Central memory CD8-positive, alpha-beta T cell (primary cell): ENCODE measurements around the gene CHRNA4.
"Not testable (repeated sequence)": the region's sequence is repeated elsewhere in the genome, so short reads cannot be mapped to it uniquely, and the experiment has no call there.

ENCODE experiments used
- ATAC-seq: fragments of 150-1000 bp; cut with Tn5 transposase; replicated peaks from 2 replicates; pipeline ENCODE4 v1.10.0; 2022; ENCODE audit warnings: mild to moderate bottlenecking, moderate FRiP score, moderate number of reproducible peaks; ENCODE audit not compliant: poor library complexity, severe bottlenecking; ENCODE audit errors: extremely low read depth
- DNase-seq, 2 donors: peaks; one replicate each; pipeline ENCODE4 v3.0.0; 2021; ENCODE audit warnings: low spot score in 2 of 2
- H3K27ac Mint-ChIP-seq: one replicate; pipeline ENCODE4 v1.8.0; 2022; ENCODE audit warnings: low read depth, mild to moderate bottlenecking, moderate library complexity, mixed read lengths
- H3K27me3 Mint-ChIP-seq: one replicate; pipeline ENCODE4 v1.8.0; 2022; ENCODE audit warnings: mixed read lengths
- H3K36me3 Mint-ChIP-seq: one replicate; pipeline ENCODE4 v1.8.0; 2022; ENCODE audit warnings: mild to moderate bottlenecking, moderate library complexity, mixed read lengths; ENCODE audit not compliant: insufficient read depth
- H3K4me1 Mint-ChIP-seq: one replicate; pipeline ENCODE4 v1.8.0; 2022; ENCODE audit warnings: mixed read lengths
- H3K4me3 Mint-ChIP-seq: one replicate; pipeline ENCODE4 v1.8.0; 2022; ENCODE audit warnings: mild to moderate bottlenecking, moderate library complexity, mixed read lengths
- H3K9me3 Mint-ChIP-seq: one replicate; pipeline ENCODE4 v1.8.0; 2022; ENCODE audit warnings: mixed read lengths

CHRNA4 gene

GRCh38 chr20:63309261-63310071, 51.7 kb downstream of the CHRNA4 start:
- Mint-ChIP-seq H3K4me3 (no peak overlapping the region), H3K9me3 (no peaks in the 10 kb centered on the region), H3K27ac (no peak overlapping the region), H3K36me3 (peaks cover 2% of the 10 kb centered on the region), H3K27me3 (peaks cover 11% of the 10 kb centered on the region), H3K4me1 (no peaks in the 10 kb centered on the region)
- DNase-seq (no peak), ATAC-seq (no peak)

DNA sequence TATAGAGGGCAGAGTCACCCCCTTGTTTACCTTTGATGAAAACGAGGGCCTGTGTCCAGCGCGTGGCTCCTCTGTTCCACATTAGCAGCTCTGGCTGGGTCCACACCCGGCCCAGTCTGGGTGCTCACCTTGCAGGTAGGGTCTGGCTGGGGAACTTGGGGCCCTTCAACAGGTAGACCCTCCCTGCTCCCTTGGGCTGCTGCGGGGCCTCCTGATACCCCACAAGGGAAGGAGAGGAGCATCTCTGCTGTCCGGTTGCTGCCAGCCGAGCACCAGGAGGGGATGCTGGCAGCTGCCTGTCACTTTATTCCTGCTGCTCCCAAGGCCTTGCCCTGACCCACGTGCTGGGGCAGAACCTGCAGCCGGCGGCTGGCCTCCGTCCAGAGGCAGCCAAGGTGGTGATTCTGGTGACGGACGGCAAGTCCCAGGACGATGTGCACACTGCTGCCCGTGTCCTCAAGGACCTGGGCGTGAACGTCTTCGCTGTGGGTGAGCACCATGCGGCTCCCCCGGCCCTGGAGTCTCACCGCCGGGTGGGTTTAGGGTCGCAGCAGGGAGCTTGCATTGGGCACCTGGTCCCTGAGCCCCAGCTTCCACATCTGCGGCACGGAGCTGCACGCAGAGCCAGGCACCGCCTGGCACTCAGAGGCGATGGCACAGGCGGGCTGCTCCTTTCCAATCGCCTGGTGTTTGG, 52.8 kb downstream of the CHRNA4 start:
- no peaks in the 10 kb centered on the region for H3K4me1 Mint-ChIP-seq
- peaks cover 12% of the 10 kb centered on the region for H3K27me3 Mint-ChIP-seq
- H3K36me3 Mint-ChIP-seq, result peaks cover 2% of the 10 kb centered on the region
- ATAC-seq (no peak), DNase-seq (no peak)
- H3K4me3 Mint-ChIP-seq, result no peak overlapping the region
- H3K9me3 Mint-ChIP-seq, result no peaks in the 10 kb centered on the region
- H3K27ac Mint-ChIP-seq, result no peak overlapping the region

GRCh38 chr20:63307538-63308217, 53.5 kb downstream of the CHRNA4 start:
- ATAC-seq (no peak), DNase-seq (no peak)
- Mint-ChIP-seq H3K27ac (no peak overlapping the region), H3K36me3 (peaks cover 2% of the 10 kb centered on the region), H3K4me3 (no peak overlapping the region), H3K27me3 (peaks cover 17% of the 10 kb centered on the region), H3K4me1 (no peaks in the 10 kb centered on the region), H3K9me3 (no peaks in the 10 kb centered on the region)

DNA sequence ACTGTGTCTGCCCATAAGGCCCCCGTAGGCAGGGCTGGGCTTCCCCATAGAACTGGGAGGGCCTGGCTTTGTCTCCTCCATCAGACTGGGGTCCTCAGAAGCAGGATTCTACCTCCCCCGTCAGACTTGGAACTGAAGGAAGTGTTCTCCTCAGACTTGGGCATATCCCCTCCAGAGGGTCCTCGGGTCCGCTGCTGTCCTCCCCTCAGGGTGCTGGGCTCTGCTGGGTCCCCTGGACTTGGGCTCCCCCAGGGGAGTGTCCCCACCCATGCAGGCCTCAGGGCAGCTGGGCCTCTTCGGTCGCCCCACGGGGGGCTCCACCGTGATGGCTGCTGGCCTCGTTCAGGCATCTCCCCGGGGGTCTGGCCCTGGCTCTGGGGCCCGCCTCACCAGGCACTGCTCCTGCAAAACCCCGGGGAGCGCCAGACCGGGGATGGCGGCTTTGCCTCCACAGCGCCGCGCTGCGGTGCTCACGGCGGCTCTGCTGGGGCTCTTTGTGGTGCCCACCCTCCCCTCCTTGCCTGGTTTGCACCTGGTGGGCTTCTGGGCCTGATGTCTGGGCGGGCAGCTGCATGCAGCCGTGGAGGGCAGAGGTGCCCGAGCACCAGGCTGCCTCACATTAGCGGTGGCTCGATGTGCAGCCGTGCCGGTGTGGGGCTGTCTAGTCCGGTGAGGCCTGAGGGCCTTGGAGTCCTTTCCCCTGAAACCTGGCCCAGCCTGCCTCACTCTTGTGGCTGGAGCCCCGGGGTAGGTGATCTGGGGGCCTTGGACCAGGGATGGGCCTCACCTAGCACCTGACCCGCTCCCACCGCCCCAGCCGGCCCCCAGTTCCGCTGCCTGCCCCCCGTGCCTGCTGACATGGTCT, 54.2 kb downstream of the CHRNA4 start:
- H3K27me3 Mint-ChIP-seq, result peaks cover 21% of the 10 kb centered on the region
- no peak for ATAC-seq
- no peak overlapping the region for H3K4me3 Mint-ChIP-seq
- H3K9me3 Mint-ChIP-seq, result no peaks in the 10 kb centered on the region
- no peak overlapping the region for H3K27ac Mint-ChIP-seq
- peaks cover 2% of the 10 kb centered on the region for H3K36me3 Mint-ChIP-seq
- H3K4me1 Mint-ChIP-seq, result no peaks in the 10 kb centered on the region
- DNase-seq, result no peak

DNA sequence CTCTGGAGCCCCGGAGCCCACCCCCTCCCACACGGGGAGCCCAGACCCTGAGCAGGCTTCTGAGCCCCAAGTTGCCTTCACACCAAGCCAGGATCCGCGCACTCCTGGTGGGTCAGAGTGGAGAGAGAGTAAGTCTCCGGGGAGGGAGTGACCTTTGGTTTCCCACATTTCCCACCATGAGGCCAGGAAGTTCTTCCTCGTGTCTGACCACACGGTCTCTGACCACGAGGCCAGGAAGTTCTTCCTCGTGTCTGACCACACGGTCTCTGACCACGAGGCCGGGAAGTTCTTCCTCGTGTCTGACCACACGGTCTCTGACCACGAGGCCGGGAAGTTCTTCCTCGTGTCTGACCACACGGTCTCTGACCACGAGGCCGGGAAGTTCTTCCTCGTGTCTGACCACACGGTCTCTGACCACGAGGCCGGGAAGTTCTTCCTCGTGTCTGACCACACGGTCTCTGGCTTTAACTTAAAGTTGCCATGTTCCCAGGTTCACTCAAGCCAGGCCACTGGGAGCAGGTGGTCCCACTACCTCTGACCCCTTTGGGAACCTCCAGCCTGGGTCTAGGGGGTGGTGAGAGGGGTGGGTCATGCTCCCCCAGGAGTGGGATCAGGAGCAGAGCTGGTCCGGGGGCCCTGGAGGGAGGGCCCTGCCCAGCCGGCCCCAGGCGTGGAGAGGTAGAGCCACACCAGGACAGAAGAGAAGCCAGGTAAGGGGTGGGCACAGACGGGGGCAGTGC, 55.0 kb downstream of the CHRNA4 start:
- not testable (repeated sequence) for DNase-seq, ATAC-seq, H3K36me3 Mint-ChIP-seq, H3K4me3 Mint-ChIP-seq, H3K4me1 Mint-ChIP-seq, H3K27ac Mint-ChIP-seq, H3K9me3 Mint-ChIP-seq
- H3K27me3 Mint-ChIP-seq, result peaks cover 23% of the 10 kb centered on the region

GRCh38 chr20:63305393-63305792, 55.8 kb downstream of the CHRNA4 start:
- Mint-ChIP-seq H3K9me3 (peaks cover 6% of the 10 kb centered on the region), H3K27me3 (peaks cover 30% of the 10 kb centered on the region), H3K4me3 (no peak overlapping the region), H3K27ac (no peak overlapping the region), H3K4me1 (no peaks in the 10 kb centered on the region), H3K36me3 (peaks cover 2% of the 10 kb centered on the region)
- no peak for ATAC-seq
- no peak for DNase-seq

DNA sequence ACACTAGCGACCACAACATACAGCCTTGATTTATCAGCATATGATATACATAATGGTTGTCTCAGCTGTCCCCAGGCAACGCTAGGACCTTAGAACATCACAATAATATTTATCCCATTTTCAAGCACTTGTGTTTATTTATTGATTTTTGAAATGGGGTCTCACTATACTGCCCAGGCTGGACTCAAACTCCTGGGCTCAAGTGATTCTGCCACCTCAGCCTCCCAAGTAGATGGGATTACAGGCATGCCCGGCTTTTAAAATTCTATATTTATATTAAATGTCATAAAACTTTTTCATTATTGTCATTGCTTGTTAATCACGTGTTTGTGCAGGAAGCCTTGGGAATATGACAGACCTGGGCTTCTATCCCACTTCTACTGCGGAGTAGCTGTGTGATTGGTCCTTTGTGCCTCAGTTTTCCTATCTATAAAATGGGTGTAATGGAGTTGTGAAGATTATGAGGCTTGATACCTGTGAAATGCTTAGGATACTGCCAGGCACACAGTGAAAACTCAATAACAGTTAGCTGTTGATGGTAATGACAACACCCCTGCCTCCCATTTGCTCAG, 58.0 kb downstream of the CHRNA4 start:
- Mint-ChIP-seq H3K9me3 (peaks cover 6% of the 10 kb centered on the region), H3K4me1 (no peaks in the 10 kb centered on the region), H3K27ac (no peak overlapping the region), H3K27me3 (peaks cover 43% of the 10 kb centered on the region), H3K4me3 (no peak overlapping the region), H3K36me3 (no peaks in the 10 kb centered on the region)
- no peak for ATAC-seq
- no peak for DNase-seq

DNA sequence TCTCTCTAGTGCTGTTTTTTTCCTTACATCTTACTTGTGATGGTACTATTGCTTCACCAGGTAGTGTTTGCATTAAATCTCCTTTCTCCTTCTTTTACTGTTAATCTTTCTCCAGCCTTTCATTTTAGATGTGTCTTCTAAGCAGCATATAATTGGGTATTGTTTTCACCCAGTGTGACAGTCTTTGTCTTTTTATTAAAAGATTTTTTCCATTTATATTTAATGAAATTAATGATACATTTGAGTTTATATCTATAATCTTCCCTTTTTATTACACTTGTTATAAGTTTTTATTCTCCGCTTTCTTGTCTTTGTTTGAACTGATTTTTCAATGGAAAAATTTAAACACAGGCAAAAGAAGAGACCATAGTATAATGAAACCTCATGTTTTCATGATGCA, 59.5 kb downstream of the CHRNA4 start:
- DNase-seq, result no peak
- peaks cover 6% of the 10 kb centered on the region for H3K9me3 Mint-ChIP-seq

DNA sequence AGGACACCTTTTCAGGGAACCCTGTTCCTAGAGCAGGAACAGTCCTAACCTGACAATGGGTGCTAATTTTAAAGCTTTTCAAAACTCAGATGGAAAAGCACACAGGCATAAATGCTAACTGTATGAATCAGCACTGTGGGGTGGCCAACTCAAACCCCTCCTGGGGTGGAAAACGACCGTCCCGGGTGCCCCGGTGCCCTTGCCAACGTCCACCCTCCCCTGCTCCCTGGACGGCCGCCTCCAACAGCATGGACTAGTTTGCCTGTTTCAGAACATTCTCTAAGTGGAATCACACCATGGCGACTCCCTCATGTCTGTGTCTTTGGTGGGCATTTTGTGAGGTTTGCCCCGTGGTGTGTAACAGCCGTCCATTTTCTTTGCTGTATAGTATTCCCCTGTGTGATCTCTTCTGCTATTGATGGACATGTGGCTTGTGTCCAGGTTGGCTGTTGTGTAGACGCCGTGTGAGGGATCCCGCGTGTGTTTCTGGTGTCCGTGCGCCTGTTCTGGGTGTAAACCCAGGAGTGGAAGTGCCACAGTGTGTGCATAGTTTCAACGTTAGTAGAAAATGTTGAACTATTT, 62.3 kb downstream of the CHRNA4 start:
- peaks cover 48% of the 10 kb centered on the region for H3K27me3 Mint-ChIP-seq
- no peak overlapping the region for H3K27ac Mint-ChIP-seq
- no peak for DNase-seq
- ATAC-seq, result no peak
- H3K4me3 Mint-ChIP-seq, result no peak overlapping the region
- H3K36me3 Mint-ChIP-seq, result no peaks in the 10 kb centered on the region
- peaks cover 6% of the 10 kb centered on the region for H3K9me3 Mint-ChIP-seq
- H3K4me1 Mint-ChIP-seq, result peaks cover 6% of the 10 kb centered on the region

More for the DNA sequence above, 59.5 kb downstream of the CHRNA4 start:
- ATAC-seq, result no peak
- H3K36me3 Mint-ChIP-seq, result no peaks in the 10 kb centered on the region
- H3K4me3 Mint-ChIP-seq, result no peak overlapping the region
- H3K4me1 Mint-ChIP-seq, result no peaks in the 10 kb centered on the region
- no peak overlapping the region for H3K27ac Mint-ChIP-seq
- H3K27me3 Mint-ChIP-seq, result peaks cover 47% of the 10 kb centered on the region

DNA sequence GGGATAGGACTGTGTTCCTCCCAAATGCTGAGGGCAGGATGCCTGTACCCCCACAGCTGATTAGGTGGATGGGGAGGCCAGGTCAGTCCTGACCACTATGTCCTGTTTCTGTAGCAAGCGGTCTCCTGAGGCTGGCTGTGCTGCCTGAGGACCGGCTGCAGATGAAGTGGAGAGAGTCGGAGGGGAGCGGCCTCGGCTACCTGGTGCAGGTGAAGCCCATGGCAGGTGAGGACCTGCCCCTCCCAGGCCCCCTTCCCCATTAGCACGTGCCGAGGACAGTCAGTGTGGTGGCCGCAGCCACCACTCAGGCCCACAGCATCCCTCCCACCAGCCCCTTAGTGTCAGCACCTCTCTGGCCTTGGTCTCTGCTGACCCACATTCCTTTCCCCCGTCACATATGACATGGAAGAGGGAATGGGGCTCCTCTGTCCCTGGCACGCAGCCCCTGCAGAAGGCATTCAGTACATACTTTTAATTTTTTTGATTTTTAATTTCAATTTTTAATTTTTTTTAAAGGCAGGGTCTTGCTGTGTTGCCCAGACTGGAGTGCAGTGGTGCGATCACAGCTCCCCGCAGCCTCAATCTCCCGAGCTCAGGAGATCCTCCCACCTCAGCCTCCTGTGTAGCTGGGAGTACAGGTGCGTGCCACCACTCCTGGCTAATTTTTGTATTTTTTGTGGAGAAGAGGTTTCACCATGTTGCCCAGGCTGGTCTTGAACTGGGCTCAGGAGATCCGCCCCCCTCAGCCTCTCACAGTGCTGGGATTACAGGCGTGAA, 63.2 kb downstream of the CHRNA4 start:
- Mint-ChIP-seq H3K27ac (no peak overlapping the region), H3K36me3 (no peaks in the 10 kb centered on the region), H3K27me3 (peaks cover 46% of the 10 kb centered on the region), H3K9me3 (peaks cover 6% of the 10 kb centered on the region), H3K4me3 (no peak overlapping the region), H3K4me1 (peaks cover 6% of the 10 kb centered on the region)
- DNase-seq, result no peak
- ATAC-seq, result no peak

DNA sequence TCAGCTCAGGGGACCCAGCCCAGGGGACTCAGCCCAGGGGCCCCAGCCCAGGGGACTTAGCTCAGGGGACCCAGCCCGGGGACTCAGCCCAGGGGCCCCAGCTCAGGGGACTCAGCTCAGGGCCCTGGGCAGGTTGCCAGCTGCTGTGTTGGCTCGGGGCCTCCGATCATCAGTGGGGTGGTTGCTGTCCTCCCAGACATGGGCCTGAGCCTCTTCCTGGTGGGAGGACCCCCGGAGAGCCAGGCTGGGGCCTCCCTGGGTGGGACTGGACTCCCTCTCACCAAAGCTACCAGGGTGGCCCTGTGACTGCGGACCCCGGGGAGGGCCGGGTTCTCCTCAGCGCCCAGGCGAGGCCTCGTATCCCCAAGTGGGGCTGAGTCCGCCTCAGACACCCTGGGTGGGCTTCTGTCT, 63.8 kb downstream of the CHRNA4 start:
- peaks cover 6% of the 10 kb centered on the region for H3K9me3 Mint-ChIP-seq
- H3K27me3 Mint-ChIP-seq, result peaks cover 40% of the 10 kb centered on the region
- ATAC-seq, result no peak
- H3K36me3 Mint-ChIP-seq, result peaks cover 2% of the 10 kb centered on the region
- peaks cover 6% of the 10 kb centered on the region for H3K4me1 Mint-ChIP-seq
- no peak for DNase-seq
- H3K4me3 Mint-ChIP-seq, result no peak overlapping the region
- H3K27ac Mint-ChIP-seq, result no peak overlapping the region
